ENCODE results near the gene HMG20A.

DNA sequence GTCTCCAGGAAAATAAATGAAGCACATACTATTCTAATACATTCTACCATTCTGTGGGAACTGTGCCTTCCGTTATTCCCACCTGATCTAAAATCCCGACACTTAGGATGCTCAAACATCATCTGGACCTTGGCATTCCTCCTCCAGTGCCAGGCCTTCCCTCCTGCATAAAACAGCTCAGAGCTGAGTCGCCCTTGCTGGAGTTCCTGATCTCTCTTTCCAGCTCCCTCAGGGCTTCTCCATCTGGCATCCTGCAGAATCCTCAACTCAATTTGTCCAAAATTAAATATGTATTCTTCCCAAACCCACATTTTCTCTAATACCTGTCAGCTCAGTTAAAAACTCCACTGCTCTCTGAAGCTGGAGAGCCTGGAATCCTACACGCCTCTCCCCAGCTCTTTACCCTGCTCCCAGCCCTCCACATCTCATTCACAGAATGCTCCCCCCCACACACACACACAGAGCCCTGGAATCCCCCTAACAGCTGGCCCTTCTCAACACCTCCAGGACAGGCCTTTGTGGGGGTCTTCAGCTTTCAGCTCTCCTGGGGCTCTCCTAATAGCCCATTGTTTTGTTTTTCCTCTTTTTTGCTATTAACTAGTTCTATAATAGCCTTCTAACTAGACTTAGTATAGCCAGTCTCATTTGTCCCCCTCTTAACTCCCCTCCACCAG lies 78.5 kb downstream of the HMG20A start:
- TF ChIP-seq CTCF (IDR thresholded peaks at IDR 0.05) (no peak), ZFX (IDR thresholded peaks at IDR 0.05; ENCODE audit: borderline replicate concordance) (no peak)

Measured in 22Rv1 (cell line).